Smooth muscle cell (in vitro differentiated cells): ENCODE data around the gene ENTPD1. TPM values are rescaled to one million over a fixed set of nuclear protein-coding genes. Genes with fewer than 3 reads are reported as not detected.
"Not testable (repeated sequence)": the region's sequence is repeated elsewhere in the genome, so short reads cannot be mapped to it uniquely, and the experiment has no call there.

Experiments used
- DNase-seq: peaks from one replicate; lab custom pipeline; 2025; ENCODE audit not compliant: unreplicated experiment; lab: John Stamatoyannopoulos, UW
- H2AFZ ChIP-seq: fragments of 200-600 bp; sonication (generic); 2 replicates; pipeline ENCODE4 v1.6.0; 2016; ENCODE audit warnings: antibody characterized with exemption, low read depth, mild to moderate bottlenecking
- H3F3A ChIP-seq: fragments of 200-600 bp; sonication (generic); 2 replicates; pipeline ENCODE4 v1.6.0; 2017; ENCODE audit warnings: antibody characterized with exemption, low read depth
- H3K27ac ChIP-seq: fragments of 200-600 bp; sonication (generic); 2 replicates; pipeline ENCODE4 v1.5.1; 2016; ENCODE audit warnings: low read depth, mild to moderate bottlenecking
- H3K27me3 ChIP-seq: fragments of 200-600 bp; sonication (generic); 2 replicates; pipeline ENCODE4 v1.6.1; 2016; ENCODE audit warnings: low read depth, mild to moderate bottlenecking
- H3K36me3 ChIP-seq: fragments of 200-600 bp; sonication (generic); 2 replicates; pipeline ENCODE4 v1.5.1; 2016; ENCODE audit warnings: low read depth
- H3K4me1 ChIP-seq: fragments of 200-600 bp; sonication (generic); 2 replicates; pipeline ENCODE4 v1.5.1; 2016; ENCODE audit warnings: low read depth
- H3K4me2 ChIP-seq: fragments of 200-600 bp; sonication (generic); 2 replicates; pipeline ENCODE4 v1.6.0; 2016; ENCODE audit warnings: mild to moderate bottlenecking
- H3K4me3 ChIP-seq: fragments of 200-600 bp; sonication (generic); 2 replicates; pipeline ENCODE4 v1.5.1; 2016; ENCODE audit warnings: mild to moderate bottlenecking
- H3K79me2 ChIP-seq: fragments of 200-600 bp; sonication (generic); 2 replicates; pipeline ENCODE4 v1.6.0; 2016; ENCODE audit warnings: low read depth, mild to moderate bottlenecking
- H3K9ac ChIP-seq: fragments of 200-600 bp; sonication (generic); 2 replicates; pipeline ENCODE4 v1.6.0; 2016; ENCODE audit warnings: low read depth
- H3K9me3 ChIP-seq: fragments of 200-600 bp; sonication (generic); replicated peaks from 2 replicates; pipeline ENCODE4 v1.5.1; 2016; ENCODE audit warnings: low read depth
- H4K20me1 ChIP-seq: fragments of 200-600 bp; sonication (generic); 2 replicates; pipeline ENCODE4 v1.6.0; 2016; ENCODE audit warnings: low read depth
- WGBS: methylation state at CpG from one replicate; pipeline ENCODE4 v1.1.7; 2016; ENCODE audit warnings: low lambda C conversion rate; 5-methylcytosine and 5-hydroxymethylcytosine counted together
- polyA plus RNA-seq: library from polyadenylated mRNA; unstranded; fragments of >200 nt; fragmentation: Nextera tagmentation; extraction: Ambion mirVana; gene quantifications from 2 replicates; pipeline ENCODE4 v1.2.1, GENCODE V29; 2016
- total RNA-seq: library from RNA; depleted of rRNA; stranded (reverse); fragments of >200 nt; gene quantifications from 2 replicates; pipeline ENCODE4 v1.2.3, GENCODE V29; 2014
- TF ChIP-seq, protein P1 (sequence below): fragments of 200-600 bp; sonication (generic); IDR thresholded peaks from 2 replicates; pipeline ENCODE4 v1.5.1; 2017; ENCODE audit warnings: borderline replicate concordance, mild to moderate bottlenecking, antibody characterized with exemption; ENCODE audit not compliant: insufficient read depth, poor library complexity, severe bottlenecking

ENTPD1 gene
- total and polyA plus RNA-seq, 2 experiments from 2014 or later, result 2.7 to 5.0 TPM

DNA sequence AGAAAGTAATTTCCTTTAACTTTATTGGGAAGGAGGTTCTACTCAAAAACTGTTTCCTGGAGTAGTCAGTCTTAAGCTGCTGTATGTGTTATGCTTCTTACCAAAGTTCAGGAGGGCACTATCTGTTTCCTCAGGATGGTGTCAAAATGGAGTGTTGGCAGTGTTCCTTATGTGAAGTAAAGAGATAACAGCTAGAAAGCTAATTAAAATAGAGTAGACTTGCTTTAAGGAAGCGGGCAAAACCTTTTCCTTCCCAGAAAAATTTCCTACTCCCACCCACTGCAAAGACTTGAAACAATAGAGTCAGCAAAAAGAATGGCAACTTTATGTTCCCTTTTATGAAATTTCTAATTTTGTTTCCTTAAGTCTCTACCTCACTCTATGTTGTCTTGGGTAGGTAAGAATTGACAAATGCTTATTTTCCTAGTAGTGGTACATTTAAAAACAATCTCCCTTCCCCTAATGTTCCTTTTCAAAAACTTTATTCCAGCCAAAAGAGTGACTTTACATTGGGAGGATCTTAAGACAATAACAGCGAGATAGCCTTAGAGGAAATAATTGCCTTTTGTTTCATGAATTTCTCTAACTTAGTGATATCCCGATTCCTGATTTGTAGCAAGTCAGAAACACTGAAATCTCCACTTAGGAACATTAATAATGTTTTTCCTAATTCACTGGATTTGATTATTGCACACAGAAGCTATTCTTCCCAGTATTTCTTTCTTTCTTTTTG is 26.5 kb upstream of the ENTPD1 start:
- Histone ChIP-seq H3K9ac (no peak overlapping the region), H2AFZ (peak overlapping the region; percentile 37), H3K4me3 (no peak overlapping the region), H3K4me2 (no peak overlapping the region), H3F3A (no peaks in the 10 kb centered on the region), H3K27ac (no peak overlapping the region), H3K79me2 (no peaks in the 10 kb centered on the region), H3K4me1 (no peaks in the 10 kb centered on the region), H4K20me1 (no peaks in the 10 kb centered on the region), H3K27me3 (no peaks in the 10 kb centered on the region), H3K36me3 (peaks cover 4% of the 10 kb centered on the region), H3K9me3 (no peaks in the 10 kb centered on the region)
- DNase-seq, result no peak
- TF ChIP-seq, protein P1, sequence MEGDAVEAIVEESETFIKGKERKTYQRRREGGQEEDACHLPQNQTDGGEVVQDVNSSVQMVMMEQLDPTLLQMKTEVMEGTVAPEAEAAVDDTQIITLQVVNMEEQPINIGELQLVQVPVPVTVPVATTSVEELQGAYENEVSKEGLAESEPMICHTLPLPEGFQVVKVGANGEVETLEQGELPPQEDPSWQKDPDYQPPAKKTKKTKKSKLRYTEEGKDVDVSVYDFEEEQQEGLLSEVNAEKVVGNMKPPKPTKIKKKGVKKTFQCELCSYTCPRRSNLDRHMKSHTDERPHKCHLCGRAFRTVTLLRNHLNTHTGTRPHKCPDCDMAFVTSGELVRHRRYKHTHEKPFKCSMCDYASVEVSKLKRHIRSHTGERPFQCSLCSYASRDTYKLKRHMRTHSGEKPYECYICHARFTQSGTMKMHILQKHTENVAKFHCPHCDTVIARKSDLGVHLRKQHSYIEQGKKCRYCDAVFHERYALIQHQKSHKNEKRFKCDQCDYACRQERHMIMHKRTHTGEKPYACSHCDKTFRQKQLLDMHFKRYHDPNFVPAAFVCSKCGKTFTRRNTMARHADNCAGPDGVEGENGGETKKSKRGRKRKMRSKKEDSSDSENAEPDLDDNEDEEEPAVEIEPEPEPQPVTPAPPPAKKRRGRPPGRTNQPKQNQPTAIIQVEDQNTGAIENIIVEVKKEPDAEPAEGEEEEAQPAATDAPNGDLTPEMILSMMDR, result no peak
- 96% methylated on average over 3 of the region's 3 CpGs for WGBS

- H3K9ac ChIP-seq, result no peak overlapping the region
- 95% methylated on average over 1 of the region's 1 CpG for WGBS
- no peak overlapping the region for H3K4me3 ChIP-seq
- H3F3A ChIP-seq, result no peaks in the 10 kb centered on the region
- no peak overlapping the region for H3K4me2 ChIP-seq
- TF ChIP-seq, protein P1, result no peak
- H3K27ac ChIP-seq, result no peak overlapping the region
- H3K79me2 ChIP-seq, result no peaks in the 10 kb centered on the region
- no peaks in the 10 kb centered on the region for H3K9me3 ChIP-seq
- no peaks in the 10 kb centered on the region for H3K27me3 ChIP-seq
- DNase-seq, result no peak
- no peak overlapping the region for H2AFZ ChIP-seq
- H3K4me1 ChIP-seq, result no peaks in the 10 kb centered on the region
- H3K36me3 ChIP-seq, result peaks cover 4% of the 10 kb centered on the region
- H4K20me1 ChIP-seq, result no peaks in the 10 kb centered on the region
Observed at GRCh38 chr10:95730233-95730632, 25.7 kb upstream of the ENTPD1 start.

- H3K36me3 ChIP-seq, H4K20me1 ChIP-seq, H3K4me3 ChIP-seq, H3F3A ChIP-seq, H3K9me3 ChIP-seq, H3K9ac ChIP-seq, DNase-seq, H2AFZ ChIP-seq, H3K27me3 ChIP-seq, H3K79me2 ChIP-seq, H3K4me1 ChIP-seq, H3K27ac ChIP-seq, H3K4me2 ChIP-seq: not testable (repeated sequence)
- WGBS, result 78% methylated on average over 6 of the region's 6 CpGs
Observed at GRCh38 chr10:95732907-95733306, 23.1 kb upstream of the ENTPD1 start.

- Histone ChIP-seq H3K9ac (no peak overlapping the region), H3K27me3 (no peaks in the 10 kb centered on the region), H3F3A (peaks cover 3% of the 10 kb centered on the region), H3K9me3 (no peaks in the 10 kb centered on the region), H3K36me3 (no peaks in the 10 kb centered on the region), H3K27ac (no peak overlapping the region), H3K79me2 (no peaks in the 10 kb centered on the region), H4K20me1 (no peaks in the 10 kb centered on the region), H3K4me1 (peaks cover 17% of the 10 kb centered on the region), H3K4me2 (no peak overlapping the region), H2AFZ (no peak overlapping the region), H3K4me3 (no peak overlapping the region)
- TF ChIP-seq, protein P1, result no peak
- 87% methylated on average over 3 of the region's 3 CpGs for WGBS
- DNase-seq, result no peak
Observed at GRCh38 chr10:95739056-95739455, 16.9 kb upstream of the ENTPD1 start.
